GM23248 (cell line): ENCODE measurements around the gene ZFAND4. TPM values are rescaled to one million over a fixed set of nuclear protein-coding genes. Genes with fewer than 3 reads are reported as not detected.

Experiments used
- DNase-seq: peaks from one replicate; pipeline ENCODE4 v3.0.0-alpha.2; 2015
- H2AFZ ChIP-seq: fragments of 200-600 bp; sonication (generic); 2 replicates; pipeline ENCODE4 v1.6.1; 2016; ENCODE audit warnings: antibody characterized with exemption
- H3F3A ChIP-seq: fragments of 200-600 bp; sonication (generic); 2 replicates; pipeline ENCODE4 v1.6.1; 2016; ENCODE audit warnings: mild to moderate bottlenecking, antibody characterized with exemption, mixed run types; ENCODE audit not compliant: insufficient read depth
- H3K27ac ChIP-seq: fragments of 200-600 bp; sonication (generic); 2 replicates; pipeline ENCODE4 v1.5.1; 2016; ENCODE audit warnings: mild to moderate bottlenecking
- H3K27me3 ChIP-seq: fragments of 200-600 bp; sonication (generic); replicated peaks from 2 replicates; pipeline ENCODE4 v1.6.1; 2016; ENCODE audit warnings: mild to moderate bottlenecking; ENCODE audit not compliant: insufficient read depth
- H3K36me3 ChIP-seq: fragments of 200-600 bp; sonication (generic); 2 replicates; pipeline ENCODE4 v1.6.1; 2016; ENCODE audit warnings: low read depth, mild to moderate bottlenecking
- H3K4me1 ChIP-seq: fragments of 200-600 bp; sonication (generic); 2 replicates; pipeline ENCODE4 v1.6.1; 2016; ENCODE audit warnings: mild to moderate bottlenecking; ENCODE audit not compliant: insufficient read depth
- H3K4me2 ChIP-seq: fragments of 200-600 bp; sonication (generic); one replicate; pipeline ENCODE4 v1.6.1; 2016; ENCODE audit warnings: mild to moderate bottlenecking; ENCODE audit not compliant: unreplicated experiment
- H3K4me3 ChIP-seq: fragments of 200-600 bp; sonication (generic); 2 replicates; pipeline ENCODE4 v1.5.1; 2016; ENCODE audit warnings: mild to moderate bottlenecking
- H3K79me2 ChIP-seq: fragments of 200-600 bp; sonication (generic); 2 replicates; pipeline ENCODE4 v1.6.1; 2016; ENCODE audit warnings: mild to moderate bottlenecking; ENCODE audit not compliant: insufficient read depth
- H3K9ac ChIP-seq: fragments of 200-600 bp; sonication (generic); 2 replicates; pipeline ENCODE4 v1.6.1; 2016; ENCODE audit warnings: mild to moderate bottlenecking
- H3K9me2 ChIP-seq: fragments of 200-600 bp; sonication (generic); 2 replicates; pipeline ENCODE4 v1.6.1; 2016; ENCODE audit warnings: mixed run types, mild to moderate bottlenecking, moderate library complexity; ENCODE audit not compliant: insufficient read depth
- H3K9me3 ChIP-seq: fragments of 200-600 bp; sonication (generic); one replicate; pipeline ENCODE4 v1.6.1; 2017; ENCODE audit warnings: low read depth
- H4K20me1 ChIP-seq: fragments of 200-600 bp; sonication (generic); 2 replicates; pipeline ENCODE4 v1.6.0; 2016; ENCODE audit not compliant: insufficient read depth
- EZH2 ChIP-seq: fragments of 200-600 bp; sonication (generic); IDR thresholded peaks from 2 replicates; pipeline ENCODE4 v1.6.1; 2018; ENCODE audit warnings: antibody characterized with exemption, mild to moderate bottlenecking; ENCODE audit not compliant: insufficient read depth, poor library complexity, severe bottlenecking
- EZH2phosphoT487 ChIP-seq: fragments of 200-600 bp; sonication (generic); IDR thresholded peaks from 2 replicates; pipeline ENCODE4 v1.6.1; 2018; ENCODE audit warnings: antibody characterized with exemption, moderate library complexity, mild to moderate bottlenecking, low read depth; ENCODE audit not compliant: insufficient read depth
- WGBS, 2 experiments: methylation state at CpG; one replicate each; pipeline ENCODE4 v1.1.6; 2015 to 2017; ENCODE audit warnings: low lambda C conversion rate in 2 of 2, low coverage in 1 of 2; ENCODE audit errors: missing lambda C conversion rate in 2 of 2; 5-methylcytosine and 5-hydroxymethylcytosine counted together
- in situ Hi-C: fragments of 300-500 bp; cut with MboI; formaldehyde crosslinking; loops from 2 replicates; pipeline ENCODE4 v1.15.0; 2020
- polyA plus RNA-seq: library from polyadenylated mRNA; unstranded; fragments of >200 nt; fragmentation: Nextera tagmentation; extraction: Ambion mirVana; gene quantifications from 2 replicates; pipeline ENCODE4 v1.2.1, GENCODE V29; 2016
- total RNA-seq: library from RNA; depleted of rRNA; stranded (reverse); fragments of >200 nt; shearing (Covaris generic); gene quantifications from 2 replicates; pipeline ENCODE4 v1.2.3, GENCODE V29; 2014

The ZFAND4 gene
- total and polyA plus RNA-seq, 2 experiments from 2014 or later: 2.7 to 8.1 TPM

GRCh38 chr10:45593938-45594275 lies 78.7 kb downstream of the ZFAND4 start:
- H3F3A ChIP-seq: no peaks in the 10 kb centered on the region
- H4K20me1 ChIP-seq: no peaks in the 10 kb centered on the region
- peaks cover 28% of the 10 kb centered on the region for H3K79me2 ChIP-seq
- peak overlapping the region; percentile 94 for H3K4me2 ChIP-seq
- peaks cover 4% of the 10 kb centered on the region; the same call in 1 of the 2 replicates for H3K27me3 ChIP-seq
- no peaks in the 10 kb centered on the region for H3K9me3 ChIP-seq
- in situ Hi-C loops: no loop called here
- H3K4me3 ChIP-seq: peak overlapping the region; percentile 77
- H2AFZ ChIP-seq: peak overlapping the region; percentile 92
- no peaks in the 10 kb centered on the region for H3K9me2 ChIP-seq
- peak overlapping the region; percentile 79 for H3K9ac ChIP-seq
- TF ChIP-seq EZH2 (no peak), EZH2phosphoT487 (no peak)
- peaks cover 6% of the 10 kb centered on the region for H3K4me1 ChIP-seq
- peak; percentile 1 for DNase-seq
- H3K36me3 ChIP-seq: no peaks in the 10 kb centered on the region
- WGBS, 2 experiments: 9 to 12% methylated on average over 6 of the region's 6 CpGs
- no peak overlapping the region for H3K27ac ChIP-seq

GRCh38 chr10:45592926-45593325 lies 79.6 kb downstream of the ZFAND4 start:
- Histone ChIP-seq H3K79me2 (peaks cover 32% of the 10 kb centered on the region), H3K4me2 (peak overlapping the region; percentile 94), H3K27me3 (no peaks in the 10 kb centered on the region), H3K9ac (peak overlapping the region; percentile 79), H3K27ac (no peak overlapping the region), H3F3A (no peaks in the 10 kb centered on the region), H3K9me2 (no peaks in the 10 kb centered on the region), H3K36me3 (no peaks in the 10 kb centered on the region), H3K4me1 (peaks cover 6% of the 10 kb centered on the region), H2AFZ (peak overlapping the region; percentile 92), H3K9me3 (no peaks in the 10 kb centered on the region), H4K20me1 (no peaks in the 10 kb centered on the region), H3K4me3 (peak overlapping the region; percentile 77)
- DNase-seq: peak; percentile 6
- in situ Hi-C loops: no loop called here
- TF ChIP-seq EZH2phosphoT487: no peak
- TF ChIP-seq EZH2: no peak

- no peaks in the 10 kb centered on the region for H3K9me3 ChIP-seq
- H3K79me2 ChIP-seq: peaks cover 34% of the 10 kb centered on the region
- no peaks in the 10 kb centered on the region for H4K20me1 ChIP-seq
- DNase-seq: peak; percentile 6
- H3K27me3 ChIP-seq: no peaks in the 10 kb centered on the region
- H3K9ac ChIP-seq: no peak overlapping the region
- no peaks in the 10 kb centered on the region for H3K9me2 ChIP-seq
- no peak for TF ChIP-seq EZH2
- H3F3A ChIP-seq: no peaks in the 10 kb centered on the region
- H3K4me3 ChIP-seq: no peak overlapping the region
- no peak overlapping the region for H3K27ac ChIP-seq
- H3K36me3 ChIP-seq: no peaks in the 10 kb centered on the region
- in situ Hi-C loops: no loop called here
- no peak overlapping the region for H3K4me2 ChIP-seq
- no peak overlapping the region for H2AFZ ChIP-seq
- WGBS, 2 experiments: 65 to 70% methylated on average over 4 of the region's 4 CpGs
- peaks cover 6% of the 10 kb centered on the region for H3K4me1 ChIP-seq
Measured at GRCh38 chr10:45592432-45592831, 80.1 kb downstream of the ZFAND4 start.

GRCh38 chr10:45591280-45591679 lies 81.3 kb downstream of the ZFAND4 start:
- in situ Hi-C loops: no loop called here

GRCh38 chr10:45589868-45590267 lies 82.7 kb downstream of the ZFAND4 start:
- no peak for DNase-seq
- in situ Hi-C loops: no loop called here
- H3K9me3 ChIP-seq: no peaks in the 10 kb centered on the region

More at GRCh38 chr10:45591280-45591679, 81.3 kb downstream of the ZFAND4 start:
- no peaks in the 10 kb centered on the region for H3K36me3 ChIP-seq
- H3K4me3 ChIP-seq: no peak overlapping the region
- no peaks in the 10 kb centered on the region for H3F3A ChIP-seq
- H3K79me2 ChIP-seq: peaks cover 41% of the 10 kb centered on the region
- H3K9me3 ChIP-seq: no peaks in the 10 kb centered on the region
- H3K27ac ChIP-seq: no peak overlapping the region
- peaks cover 6% of the 10 kb centered on the region for H3K4me1 ChIP-seq
- TF ChIP-seq EZH2phosphoT487 (no peak), EZH2 (no peak)
- WGBS, 2 experiments: 80 to 86% methylated on average over 2 of the region's 2 CpGs
- no peak overlapping the region for H3K4me2 ChIP-seq
- H3K9me2 ChIP-seq: no peaks in the 10 kb centered on the region
- no peak for DNase-seq
- H3K27me3 ChIP-seq: no peaks in the 10 kb centered on the region
- H4K20me1 ChIP-seq: no peaks in the 10 kb centered on the region
- no peak overlapping the region for H3K9ac ChIP-seq
- no peak overlapping the region for H2AFZ ChIP-seq

More at GRCh38 chr10:45589868-45590267, 82.7 kb downstream of the ZFAND4 start:
- Histone ChIP-seq H3K9ac (no peak overlapping the region), H3F3A (no peaks in the 10 kb centered on the region), H3K79me2 (peaks cover 45% of the 10 kb centered on the region), H3K27ac (no peak overlapping the region), H2AFZ (no peak overlapping the region), H4K20me1 (no peaks in the 10 kb centered on the region), H3K9me2 (no peaks in the 10 kb centered on the region), H3K4me1 (peaks cover 6% of the 10 kb centered on the region), H3K4me3 (no peak overlapping the region), H3K4me2 (no peak overlapping the region), H3K27me3 (no peaks in the 10 kb centered on the region), H3K36me3 (no peaks in the 10 kb centered on the region)
- WGBS, 2 experiments: 95% methylated on average over 2 of the region's 2 CpGs
- TF ChIP-seq EZH2phosphoT487 (no peak), EZH2 (no peak)
